ENCODE data around the gene DYNC2I2. TPM values are rescaled to one million over a fixed set of nuclear protein-coding genes. Genes with fewer than 3 reads are reported as not detected.

The DYNC2I2 gene
- total and polyA plus RNA-seq, 10 of the 15 experiments (the other 5 are each of a cell fraction or from before 2014, with no cell fraction given): 0.89 to 118 (median 47.9) TPM

DNA sequence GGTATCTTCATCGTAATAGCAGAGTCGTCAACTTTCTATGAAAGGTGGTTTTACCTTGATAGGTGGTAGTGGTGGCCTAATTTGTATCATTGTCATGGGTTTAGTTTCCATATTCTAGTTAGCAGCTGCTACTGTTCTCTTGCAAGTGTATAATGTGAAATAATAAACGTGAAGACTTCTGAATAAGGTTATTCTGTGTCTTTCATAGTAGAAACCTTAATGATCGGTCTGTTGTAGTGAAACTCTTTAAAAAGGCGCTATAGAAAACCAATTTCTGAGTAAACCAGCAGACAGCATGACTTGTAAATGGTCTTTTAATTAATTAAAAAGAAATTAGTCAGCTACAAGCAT lies 34.0 kb upstream of the DYNC2I2 start (continued):
- TF ChIP-seq, protein P1, sequence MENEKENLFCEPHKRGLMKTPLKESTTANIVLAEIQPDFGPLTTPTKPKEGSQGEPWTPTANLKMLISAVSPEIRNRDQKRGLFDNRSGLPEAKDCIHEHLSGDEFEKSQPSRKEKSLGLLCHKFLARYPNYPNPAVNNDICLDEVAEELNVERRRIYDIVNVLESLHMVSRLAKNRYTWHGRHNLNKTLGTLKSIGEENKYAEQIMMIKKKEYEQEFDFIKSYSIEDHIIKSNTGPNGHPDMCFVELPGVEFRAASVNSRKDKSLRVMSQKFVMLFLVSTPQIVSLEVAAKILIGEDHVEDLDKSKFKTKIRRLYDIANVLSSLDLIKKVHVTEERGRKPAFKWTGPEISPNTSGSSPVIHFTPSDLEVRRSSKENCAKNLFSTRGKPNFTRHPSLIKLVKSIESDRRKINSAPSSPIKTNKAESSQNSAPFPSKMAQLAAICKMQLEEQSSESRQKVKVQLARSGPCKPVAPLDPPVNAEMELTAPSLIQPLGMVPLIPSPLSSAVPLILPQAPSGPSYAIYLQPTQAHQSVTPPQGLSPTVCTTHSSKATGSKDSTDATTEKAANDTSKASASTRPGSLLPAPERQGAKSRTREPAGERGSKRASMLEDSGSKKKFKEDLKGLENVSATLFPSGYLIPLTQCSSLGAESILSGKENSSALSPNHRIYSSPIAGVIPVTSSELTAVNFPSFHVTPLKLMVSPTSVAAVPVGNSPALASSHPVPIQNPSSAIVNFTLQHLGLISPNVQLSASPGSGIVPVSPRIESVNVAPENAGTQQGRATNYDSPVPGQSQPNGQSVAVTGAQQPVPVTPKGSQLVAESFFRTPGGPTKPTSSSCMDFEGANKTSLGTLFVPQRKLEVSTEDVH (IDR thresholded peaks at IDR 0.05; ENCODE audit: low read depth, partially characterized antibody): no peak
- TF ChIP-seq SIN3A (IDR thresholded peaks at IDR 0.05; ENCODE audit: low read depth, low read length): no peak

DNA sequence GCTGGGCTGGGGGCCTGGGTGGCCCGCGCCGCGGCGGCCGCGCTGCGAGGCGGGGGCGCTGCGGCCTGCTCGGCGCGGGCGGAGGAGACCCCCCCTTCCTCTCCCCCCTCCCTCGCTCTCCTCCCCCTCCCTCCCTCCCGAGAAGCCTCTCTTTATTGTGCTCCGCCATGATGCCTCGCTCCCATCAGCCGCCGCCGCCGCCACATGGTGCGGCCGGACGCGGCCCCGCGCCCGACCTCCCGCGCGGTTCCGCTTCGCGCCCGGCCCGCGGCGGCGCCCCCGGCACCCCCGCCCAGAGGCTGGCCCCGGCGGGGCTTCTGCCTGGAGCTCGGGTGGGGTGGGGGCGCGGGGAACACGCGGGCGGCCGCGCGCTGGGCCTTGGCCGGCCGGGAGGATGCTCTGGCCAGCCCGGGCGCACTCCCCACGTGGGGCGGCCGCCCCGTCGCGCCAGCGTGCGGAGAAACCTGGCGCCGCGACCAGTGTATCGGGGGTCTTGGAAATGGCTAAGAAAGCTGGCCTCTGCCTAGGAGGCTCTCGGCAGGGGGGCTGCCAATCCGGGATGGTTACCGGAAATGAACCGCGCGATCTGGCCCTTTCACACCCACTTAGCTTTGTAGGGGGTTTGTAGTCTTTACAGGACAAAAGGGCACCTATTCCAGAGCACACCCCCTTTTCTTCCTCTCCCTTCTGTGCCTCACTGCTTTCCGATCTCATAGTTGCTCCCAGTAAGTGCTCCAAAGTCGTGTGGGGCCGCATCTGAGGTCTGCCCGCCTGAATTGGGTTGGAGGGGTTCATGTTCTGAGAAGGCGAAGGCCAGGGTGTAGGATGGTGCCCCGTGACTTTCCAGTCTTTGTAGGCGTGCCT lies 33.4 kb upstream of the DYNC2I2 start:
- Histone ChIP-seq H3K79me2 (ENCODE audit: control insufficient read depth, insufficient read depth, low read length) (peaks cover 82% of the 10 kb centered on the region), H3K4me3 (peak overlapping the region; percentile 100), H4K20me1 (ENCODE audit: control insufficient read depth, insufficient read depth) (peaks cover 3% of the 10 kb centered on the region; the same call in 1 of the 2 replicates), H3K9me3 (replicated peaks; ENCODE audit: control insufficient read depth, insufficient read depth, low read length) (no peaks in the 10 kb centered on the region), H3K9ac (ENCODE audit: control insufficient read depth, insufficient read depth, low read length) (peak overlapping the region; percentile 74), H3K36me3 (ENCODE audit: control insufficient read depth in 2 of 2, insufficient read depth in 2 of 2, low read length in 1 of 2) (peaks cover 2 to 17% of the 10 kb centered on the region in 2 experiments), H3K27ac (ENCODE audit: control insufficient read depth, insufficient read depth) (peak overlapping the region; percentile 65), H2AFZ (ENCODE audit: control insufficient read depth, low read depth, low read length) (no peak overlapping the region), H3K27me3 (replicated peaks in 1 of 2; ENCODE audit: control insufficient read depth in 2 of 2, insufficient read depth in 2 of 2, low read length in 1 of 2) (no peaks in the 10 kb centered on the region), H3K4me1 (ENCODE audit: control insufficient read depth, insufficient read depth, low read length) (peaks cover 12% of the 10 kb centered on the region; the same call in 1 of the 2 replicates), H3K4me2 (ENCODE audit: control insufficient read depth, insufficient read depth) (peak overlapping the region; percentile 68)
- WGBS (ENCODE audit: insufficient coverage, insufficient replicate concordance, low lambda C conversion rate, missing lambda C conversion rate): 1% methylated on average over 54 of the region's 83 CpGs
- ChIA-PET SMC1A (ENCODE audit: uncharacterized antibody, unreplicated experiment) (interaction anchor here (1.0 kb wide), 1 partner anchor 44 kb away, joined by 3 read pairs; no protein-coding TSS in a partner anchor), CTCF (interaction anchor here (2.0 to 2.5 kb wide), 2 partner anchors 10 to 12 kb away, joined by 6 to 9 read pairs; partner anchors contain the start of gene PKN3), RAD21 (ENCODE audit: unreplicated experiment) (interaction anchor here (1.0 kb wide), 1 partner anchor 46 kb away, joined by 3 read pairs; no protein-coding TSS in a partner anchor), POLR2A (interaction anchor here (0.6 to 2.1 kb wide), 4 partner anchors 10 to 1298 kb away, joined by 3 to 7 read pairs (median 3); partner anchors contain the start of genes ENDOG and ZDHHC12)
- BruUV-seq (replicated peaks): no TSS peak
- ATAC-seq (no peak), FAIRE-seq (no peak), DNase-seq (ENCODE audit: low read depth, low spot score) (no peak)
- intact Hi-C loops (cut with micrococcal nuclease; ENCODE audit: unreplicated experiment): loop anchor here (10.0 kb wide), 1 partner anchor 135 kb away; the partner anchor contains the start of gene SPTAN1
- in situ Hi-C loops (cut with MboI): no loop called here
- TF ChIP-seq, protein P2, sequence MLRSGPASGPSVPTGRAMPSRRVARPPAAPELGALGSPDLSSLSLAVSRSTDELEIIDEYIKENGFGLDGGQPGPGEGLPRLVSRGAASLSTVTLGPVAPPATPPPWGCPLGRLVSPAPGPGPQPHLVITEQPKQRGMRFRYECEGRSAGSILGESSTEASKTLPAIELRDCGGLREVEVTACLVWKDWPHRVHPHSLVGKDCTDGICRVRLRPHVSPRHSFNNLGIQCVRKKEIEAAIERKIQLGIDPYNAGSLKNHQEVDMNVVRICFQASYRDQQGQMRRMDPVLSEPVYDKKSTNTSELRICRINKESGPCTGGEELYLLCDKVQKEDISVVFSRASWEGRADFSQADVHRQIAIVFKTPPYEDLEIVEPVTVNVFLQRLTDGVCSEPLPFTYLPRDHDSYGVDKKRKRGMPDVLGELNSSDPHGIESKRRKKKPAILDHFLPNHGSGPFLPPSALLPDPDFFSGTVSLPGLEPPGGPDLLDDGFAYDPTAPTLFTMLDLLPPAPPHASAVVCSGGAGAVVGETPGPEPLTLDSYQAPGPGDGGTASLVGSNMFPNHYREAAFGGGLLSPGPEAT (IDR thresholded peaks at IDR 0.05; ENCODE audit: low read depth): no peak
- TF ChIP-seq BHLHE40 (IDR thresholded peaks at IDR 0.05; ENCODE audit: borderline replicate concordance in 1 of 2, low read depth in 2 of 2, low read length in 1 of 2) (peak in 1 of 2 experiments; percentile 8; a peak in 1 of 4 replicates), MYB (IDR thresholded peaks at IDR 0.05; ENCODE audit: borderline replicate concordance, low read depth, low read length) (no peak), SMARCA5 (IDR thresholded peaks at IDR 0.05) (0 out of 2 replicates have a peak, but pooled peaks have one; percentile 60), POLR2AphosphoS5 (IDR thresholded peaks at IDR 0.05; ENCODE audit: low read length) (peak; percentile 51; the same call in 1 of the 2 replicates), RCOR1 (conservative IDR thresholded peaks at IDR 0.05; ENCODE audit: low read depth, low read length) (no peak), SREBF2 (IDR thresholded peaks at IDR 0.05; ENCODE audit: low read length) (no peak)
- TF ChIP-seq, protein P3, sequence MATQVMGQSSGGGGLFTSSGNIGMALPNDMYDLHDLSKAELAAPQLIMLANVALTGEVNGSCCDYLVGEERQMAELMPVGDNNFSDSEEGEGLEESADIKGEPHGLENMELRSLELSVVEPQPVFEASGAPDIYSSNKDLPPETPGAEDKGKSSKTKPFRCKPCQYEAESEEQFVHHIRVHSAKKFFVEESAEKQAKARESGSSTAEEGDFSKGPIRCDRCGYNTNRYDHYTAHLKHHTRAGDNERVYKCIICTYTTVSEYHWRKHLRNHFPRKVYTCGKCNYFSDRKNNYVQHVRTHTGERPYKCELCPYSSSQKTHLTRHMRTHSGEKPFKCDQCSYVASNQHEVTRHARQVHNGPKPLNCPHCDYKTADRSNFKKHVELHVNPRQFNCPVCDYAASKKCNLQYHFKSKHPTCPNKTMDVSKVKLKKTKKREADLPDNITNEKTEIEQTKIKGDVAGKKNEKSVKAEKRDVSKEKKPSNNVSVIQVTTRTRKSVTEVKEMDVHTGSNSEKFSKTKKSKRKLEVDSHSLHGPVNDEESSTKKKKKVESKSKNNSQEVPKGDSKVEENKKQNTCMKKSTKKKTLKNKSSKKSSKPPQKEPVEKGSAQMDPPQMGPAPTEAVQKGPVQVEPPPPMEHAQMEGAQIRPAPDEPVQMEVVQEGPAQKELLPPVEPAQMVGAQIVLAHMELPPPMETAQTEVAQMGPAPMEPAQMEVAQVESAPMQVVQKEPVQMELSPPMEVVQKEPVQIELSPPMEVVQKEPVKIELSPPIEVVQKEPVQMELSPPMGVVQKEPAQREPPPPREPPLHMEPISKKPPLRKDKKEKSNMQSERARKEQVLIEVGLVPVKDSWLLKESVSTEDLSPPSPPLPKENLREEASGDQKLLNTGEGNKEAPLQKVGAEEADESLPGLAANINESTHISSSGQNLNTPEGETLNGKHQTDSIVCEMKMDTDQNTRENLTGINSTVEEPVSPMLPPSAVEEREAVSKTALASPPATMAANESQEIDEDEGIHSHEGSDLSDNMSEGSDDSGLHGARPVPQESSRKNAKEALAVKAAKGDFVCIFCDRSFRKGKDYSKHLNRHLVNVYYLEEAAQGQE (IDR thresholded peaks at IDR 0.05; ENCODE audit: low read depth, low read length): no peak

Measured in GM12878 (cell line).